ENCODE results near the gene INTS11. TPM values are rescaled to one million over a fixed set of nuclear protein-coding genes. Genes with fewer than 3 reads are reported as not detected.

INTS11 gene
- total and polyA plus RNA-seq, 2 of the 13 experiments (the other 11 are each of a cell fraction or from before 2014, with no cell fraction given) = 52.8 to 94.8 TPM

GRCh38 chr1:1281533-1282321 is 42.7 kb downstream of the INTS11 start (continued):
- peak; percentile 80 for TF ChIP-seq ZNF292 (CRISPR knock-in tag; IDR thresholded peaks at IDR 0.05; ENCODE audit: borderline replicate concordance, low read depth)
- TF ChIP-seq ZNF766 (CRISPR knock-in tag; IDR thresholded peaks at IDR 0.05; ENCODE audit: borderline replicate concordance) = no peak
- no peak for TF ChIP-seq GTF3A (CRISPR knock-in tag; conservative IDR thresholded peaks at IDR 0.05)
- 0 out of 2 replicates have a peak, but pooled peaks have one; percentile 17 for TF ChIP-seq ZNF441 (CRISPR knock-in tag; IDR thresholded peaks at IDR 0.05; ENCODE audit: borderline replicate concordance)
- no peak for TF ChIP-seq ZNF101 (CRISPR knock-in tag; IDR thresholded peaks at IDR 0.05; ENCODE audit: borderline replicate concordance, low read depth)
- no peak; the same call in 1 of the 2 replicates for TF ChIP-seq IKZF5 (CRISPR knock-in tag; IDR thresholded peaks at IDR 0.05)
- no peak for TF ChIP-seq CSRNP2 (CRISPR knock-in tag; conservative IDR thresholded peaks at IDR 0.05; ENCODE audit: low read depth)
- TF ChIP-seq ZNF772 (CRISPR knock-in tag; IDR thresholded peaks at IDR 0.05) = peak; percentile 98
- 0 out of 2 replicates have a peak, but pooled peaks have one; percentile 28 for TF ChIP-seq ZNF225 (CRISPR knock-in tag; IDR thresholded peaks at IDR 0.05)
- TF ChIP-seq SMAD1 (CRISPR knock-in tag; IDR thresholded peaks at IDR 0.05; ENCODE audit: borderline replicate concordance, low read depth) = no peak
- TF ChIP-seq DRAP1 (CRISPR knock-in tag; IDR thresholded peaks at IDR 0.05) = no peak
- no peak for TF ChIP-seq MBNL3 (CRISPR knock-in tag; conservative IDR thresholded peaks at IDR 0.05)
- TF ChIP-seq JUNB (CRISPR knock-in tag; IDR thresholded peaks at IDR 0.05; ENCODE audit: borderline replicate concordance) = no peak
- TF ChIP-seq ATF1 (CRISPR knock-in tag; IDR thresholded peaks at IDR 0.05) = no peak
- no peak for TF ChIP-seq ZBTB1 (CRISPR knock-in tag; IDR thresholded peaks at IDR 0.05; ENCODE audit: borderline replicate concordance)
- no peak for TF ChIP-seq AFF4 (CRISPR knock-in tag; IDR thresholded peaks at IDR 0.05)
- no peak for TF ChIP-seq ZFP82 (CRISPR knock-in tag; IDR thresholded peaks at IDR 0.05; ENCODE audit: borderline replicate concordance)
- peak; percentile 23; the same call in 1 of the 2 replicates for TF ChIP-seq PHF20 (CRISPR knock-in tag; IDR thresholded peaks at IDR 0.05)
- no peak for TF ChIP-seq PITX1 (CRISPR knock-in tag; IDR thresholded peaks at IDR 0.05)
- TF ChIP-seq ZNF749 (CRISPR knock-in tag; IDR thresholded peaks at IDR 0.05; ENCODE audit: borderline replicate concordance) = no peak
